ENCODE results near the gene A2ML1.

The A2ML1 gene

GRCh38 chr12:8870586-8870985, 48.2 kb downstream of the A2ML1 start:
- TF ChIP-seq ZFX (IDR thresholded peaks at IDR 0.05) (no peak), CTCF (conservative IDR thresholded peaks at IDR 0.05) (no peak)
- H3K27ac ChIP-seq: no peak overlapping the region

GRCh38 chr12:8871068-8871467, 48.6 kb downstream of the A2ML1 start:
- no peak overlapping the region for H3K27ac ChIP-seq
- TF ChIP-seq ZFX (IDR thresholded peaks at IDR 0.05): no peak
- TF ChIP-seq CTCF (conservative IDR thresholded peaks at IDR 0.05): no peak

- TF ChIP-seq ZFX (IDR thresholded peaks at IDR 0.05): no peak
- no peak for TF ChIP-seq CTCF (conservative IDR thresholded peaks at IDR 0.05)
- H3K27ac ChIP-seq: no peak overlapping the region
Measured at GRCh38 chr12:8876887-8877286, 54.5 kb downstream of the A2ML1 start.

- TF ChIP-seq ZFX (IDR thresholded peaks at IDR 0.05) (no peak), CTCF (conservative IDR thresholded peaks at IDR 0.05) (no peak)
- H3K27ac ChIP-seq: no peak overlapping the region
Measured at GRCh38 chr12:8886502-8887284, 64.3 kb downstream of the A2ML1 start.

- no peak overlapping the region for H3K27ac ChIP-seq
- no peak for TF ChIP-seq ZFX (IDR thresholded peaks at IDR 0.05)
- TF ChIP-seq CTCF (conservative IDR thresholded peaks at IDR 0.05): no peak
Measured at GRCh38 chr12:8887285-8887715, 64.9 kb downstream of the A2ML1 start.

GRCh38 chr12:8890313-8891085, 68.1 kb downstream of the A2ML1 start:
- no peak for TF ChIP-seq ZFX (IDR thresholded peaks at IDR 0.05)
- peak; percentile 95 for TF ChIP-seq CTCF (conservative IDR thresholded peaks at IDR 0.05)
- no peak overlapping the region for H3K27ac ChIP-seq

- H3K27ac ChIP-seq: no peak overlapping the region
- TF ChIP-seq CTCF (conservative IDR thresholded peaks at IDR 0.05): no peak
- no peak for TF ChIP-seq ZFX (IDR thresholded peaks at IDR 0.05)
Measured at GRCh38 chr12:8891976-8892375, 69.6 kb downstream of the A2ML1 start.

Data from C4-2B (cell line).